H7 (cell line): Measurements from ENCODE around the gene SH3D21. TPM values are rescaled to one million over a fixed set of nuclear protein-coding genes. Genes with fewer than 3 reads are reported as not detected.

Source experiments
- DNase-seq: peaks from one replicate; pipeline ENCODE4 v3.0.0; 2012
- H3K27me3 ChIP-seq: 2 replicates; pipeline ENCODE4 v1.6.0; 2011; ENCODE audit warnings: mild to moderate bottlenecking, low read length; ENCODE audit not compliant: control insufficient read depth, insufficient read depth
- H3K36me3 ChIP-seq: replicated peaks from 2 replicates; pipeline ENCODE4 v1.5.1; 2011; ENCODE audit warnings: low read length; ENCODE audit not compliant: control insufficient read depth, insufficient read depth
- H3K4me3 ChIP-seq: 2 replicates; pipeline ENCODE4 v1.5.1; 2011; ENCODE audit warnings: low read depth, mild to moderate bottlenecking, control low read depth, low read length, moderate library complexity; ENCODE audit not compliant: insufficient read depth
- total RNA-seq: library from RNA; depleted of rRNA; stranded (reverse); fragments of >200 nt; shearing (Covaris generic); gene quantifications from 2 replicates; pipeline ENCODE4 v1.2.3, GENCODE V29; 2014

The SH3D21 gene
- total RNA-seq, 1 experiment from 2014 or later: 4.8 TPM

DNA sequence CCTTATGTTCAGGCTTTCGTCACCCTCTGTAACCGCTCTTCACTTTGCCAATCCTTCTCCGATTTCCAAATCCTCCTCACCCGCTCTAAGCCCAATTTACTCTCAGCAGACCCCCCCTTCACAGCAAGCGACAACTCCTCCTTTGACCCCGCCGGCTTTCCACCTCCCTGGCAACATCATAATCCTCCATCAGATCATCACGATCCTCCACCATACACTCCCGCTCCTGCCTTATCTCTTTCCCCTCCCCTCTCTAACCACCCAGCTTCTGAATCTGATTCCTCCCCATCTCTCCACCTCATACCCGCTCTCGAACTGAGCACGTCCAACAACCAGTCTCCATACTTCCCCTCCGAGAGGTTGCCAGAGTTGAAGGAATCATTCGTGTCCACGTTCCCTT is 24.8 kb downstream of the SH3D21 start:
- Histone ChIP-seq H3K36me3 (no peaks in the 10 kb centered on the region), H3K4me3 (no peak overlapping the region), H3K27me3 (peaks cover 1% of the 10 kb centered on the region)
- no peak for DNase-seq

DNA sequence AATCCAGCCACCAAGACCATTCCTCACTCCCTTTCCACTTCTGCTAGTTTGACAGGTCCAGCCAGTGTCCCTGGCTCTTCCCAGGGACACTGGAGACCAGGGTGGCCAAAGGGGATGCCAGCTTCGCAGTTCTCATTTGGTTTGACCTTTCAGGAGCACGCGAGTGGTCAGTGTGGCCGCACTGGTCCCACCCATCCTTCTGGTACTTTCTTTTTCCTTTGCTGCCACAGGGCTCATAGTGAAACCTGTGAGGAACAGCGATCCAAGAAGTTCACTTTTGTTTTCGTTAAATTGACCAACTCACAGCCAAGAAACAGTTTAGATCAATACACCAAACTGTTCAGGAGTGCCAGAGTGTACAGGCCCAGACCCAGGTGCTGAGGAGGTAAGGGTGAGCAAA is 31.7 kb downstream of the SH3D21 start:
- no peak for DNase-seq

DNA sequence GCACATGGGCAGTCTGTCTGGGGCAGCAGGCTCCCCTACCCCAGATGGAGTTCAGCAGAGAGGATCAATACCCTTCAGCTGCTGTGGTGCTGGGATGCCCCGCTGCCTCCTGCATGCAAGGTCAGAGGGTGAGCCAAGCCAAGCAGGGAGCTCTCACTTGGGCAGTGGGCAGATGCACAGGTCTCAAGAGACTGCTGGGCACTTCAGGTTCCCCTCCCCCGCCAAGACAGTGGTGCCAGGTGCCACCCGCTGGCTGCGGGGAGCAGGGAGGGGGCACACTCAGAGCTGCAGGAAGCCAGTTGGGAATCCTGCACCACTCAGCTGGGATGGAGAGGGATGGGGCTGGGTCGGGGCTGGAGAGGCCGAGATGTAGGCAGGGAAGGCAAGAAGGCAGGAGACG is 33.0 kb downstream of the SH3D21 start:
- Histone ChIP-seq H3K4me3 (no peak overlapping the region), H3K27me3 (no peaks in the 10 kb centered on the region; the same call in 1 of the 2 replicates), H3K36me3 (peaks cover 10% of the 10 kb centered on the region)
- no peak for DNase-seq

More for the DNA sequence above, 31.7 kb downstream of the SH3D21 start:
- peaks cover 4% of the 10 kb centered on the region; the same call in 1 of the 2 replicates for H3K36me3 ChIP-seq
- no peak overlapping the region for H3K4me3 ChIP-seq
- H3K27me3 ChIP-seq: no peaks in the 10 kb centered on the region; the same call in 1 of the 2 replicates

DNA sequence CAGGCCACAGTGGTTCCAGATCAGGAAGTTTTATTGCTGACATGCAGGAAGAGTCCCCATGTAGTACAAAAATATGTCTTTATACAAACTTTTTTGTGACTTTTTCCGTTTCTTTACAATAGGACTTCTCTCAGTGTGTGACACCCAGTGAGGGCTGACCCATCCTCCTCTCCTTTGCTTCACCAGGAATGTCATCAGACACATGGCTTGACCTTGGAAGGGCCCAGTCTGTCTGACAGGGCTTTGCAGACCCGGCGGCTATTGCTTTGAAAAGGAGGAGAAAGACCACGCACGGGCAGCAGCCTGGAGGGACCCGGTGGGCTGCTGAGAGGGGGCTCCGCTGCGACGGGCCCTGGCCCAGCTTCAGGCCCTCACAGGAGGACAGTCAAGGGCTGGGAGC is 33.4 kb downstream of the SH3D21 start:
- Histone ChIP-seq H3K4me3 (no peak overlapping the region), H3K36me3 (peaks cover 10% of the 10 kb centered on the region), H3K27me3 (no peaks in the 10 kb centered on the region)
- no peak for DNase-seq

DNA sequence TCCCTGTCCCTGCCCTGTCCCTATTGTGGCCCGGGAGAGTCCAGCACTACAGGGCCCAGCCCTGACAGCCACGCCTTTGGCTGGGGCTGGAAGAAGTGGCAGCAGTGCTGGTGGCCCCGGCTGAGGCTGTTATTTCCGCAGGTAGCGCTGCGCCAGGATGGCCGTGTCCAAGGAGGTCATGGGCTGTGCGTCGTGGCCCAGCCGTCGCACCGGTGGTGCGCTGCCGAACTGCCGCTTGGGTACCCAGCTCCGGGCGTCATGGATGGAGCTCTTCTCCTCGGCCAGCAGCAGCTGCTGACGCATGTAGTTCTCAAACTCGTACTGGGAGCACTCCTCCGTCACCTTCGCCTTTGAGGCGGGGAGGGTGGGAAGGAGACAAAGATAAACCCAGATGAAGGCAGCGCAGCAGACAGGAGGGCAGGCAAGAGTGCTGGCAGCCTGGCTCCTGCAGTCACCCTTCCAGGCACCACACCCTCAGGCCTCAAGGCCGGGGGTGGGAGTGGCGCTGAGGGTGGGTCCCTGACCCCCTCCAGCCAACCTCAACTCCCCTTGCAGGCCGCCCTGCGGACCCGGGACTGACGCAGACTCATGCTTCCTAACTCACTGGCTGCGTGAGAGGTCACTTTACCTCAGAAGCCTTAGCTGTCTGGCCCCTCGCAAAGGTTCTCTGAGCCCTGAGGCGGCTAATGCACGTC is 35.6 kb downstream of the SH3D21 start:
- no peak for DNase-seq
- Histone ChIP-seq H3K36me3 (peaks cover 15% of the 10 kb centered on the region), H3K4me3 (no peak overlapping the region), H3K27me3 (no peaks in the 10 kb centered on the region)

DNA sequence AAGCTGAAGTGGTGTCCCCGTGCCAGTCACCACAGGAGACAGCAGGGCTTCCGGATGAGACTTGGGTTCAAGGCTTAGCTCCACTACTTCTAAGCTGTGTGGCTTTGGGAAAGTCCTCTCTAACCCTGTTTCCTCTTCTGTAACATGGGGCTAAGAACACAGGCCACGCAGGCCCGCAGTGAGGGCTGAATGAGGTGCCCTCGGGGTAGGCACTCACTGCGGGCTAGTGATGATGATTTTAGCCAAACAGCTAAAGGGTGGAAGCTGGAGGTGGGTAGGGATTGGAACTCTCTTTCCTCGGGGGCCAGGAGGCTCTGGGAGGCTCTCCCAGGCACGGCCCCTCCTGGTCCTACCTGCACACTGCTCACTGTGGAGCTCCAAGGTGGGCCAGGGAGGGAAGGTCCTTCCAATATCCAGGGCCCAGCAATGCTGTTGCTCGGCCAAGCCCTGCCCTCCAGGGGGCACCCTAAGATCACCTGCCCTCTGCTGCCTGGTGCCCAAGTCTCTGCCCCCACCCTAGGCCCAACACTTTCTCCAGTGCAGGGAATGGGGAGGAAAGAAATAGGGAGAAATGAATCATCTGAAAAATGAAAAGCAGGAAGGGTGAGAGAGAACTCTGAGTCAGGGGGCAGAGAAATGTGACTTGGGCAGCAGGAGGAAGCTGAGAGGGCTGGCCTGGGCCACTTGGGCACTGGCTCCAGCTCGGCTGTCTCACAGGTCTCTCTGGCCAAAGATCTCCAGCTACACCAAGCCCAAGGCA is 36.4 kb downstream of the SH3D21 start:
- Histone ChIP-seq H3K27me3 (no peaks in the 10 kb centered on the region), H3K36me3 (peaks cover 16% of the 10 kb centered on the region), H3K4me3 (no peak overlapping the region)
- peak; percentile 91 for DNase-seq

DNA sequence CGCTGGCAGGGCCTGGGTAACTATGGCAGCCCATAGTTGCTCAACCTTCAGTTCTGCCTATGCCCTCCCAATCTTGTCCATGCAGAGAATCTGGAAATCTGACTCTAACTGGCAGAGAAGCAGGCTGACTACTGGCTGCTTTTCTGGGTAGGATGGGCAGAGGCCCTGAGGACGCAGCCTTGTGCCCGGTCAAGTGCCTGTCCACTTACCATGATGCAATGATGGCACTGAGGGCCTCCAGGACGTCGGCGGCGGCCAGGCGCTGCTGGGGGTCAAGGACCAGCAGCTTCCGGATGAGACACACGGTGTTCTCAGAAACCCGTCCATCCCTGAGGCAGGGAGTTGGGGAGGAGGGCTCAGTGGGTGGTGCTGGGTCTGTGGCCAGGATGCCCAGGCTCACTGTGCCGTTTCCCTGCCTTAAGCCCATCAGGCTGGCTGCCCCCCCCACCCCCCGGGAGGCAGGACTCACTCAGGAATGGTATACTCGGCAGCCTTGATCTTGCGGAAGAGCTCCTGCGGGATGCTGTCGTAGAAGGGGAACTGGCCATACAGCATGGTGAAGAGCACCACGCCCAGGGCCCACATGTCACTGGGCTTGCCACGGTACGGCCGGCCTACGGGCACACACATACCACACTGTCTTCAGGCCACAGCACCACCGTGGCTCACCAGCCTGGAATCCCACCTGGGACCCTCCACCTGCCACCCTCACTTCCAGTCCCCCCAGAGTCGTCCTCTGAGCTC is 37.7 kb downstream of the SH3D21 start:
- peaks cover 23% of the 10 kb centered on the region for H3K36me3 ChIP-seq
- H3K27me3 ChIP-seq: no peaks in the 10 kb centered on the region
- no peak for DNase-seq
- H3K4me3 ChIP-seq: no peak overlapping the region

DNA sequence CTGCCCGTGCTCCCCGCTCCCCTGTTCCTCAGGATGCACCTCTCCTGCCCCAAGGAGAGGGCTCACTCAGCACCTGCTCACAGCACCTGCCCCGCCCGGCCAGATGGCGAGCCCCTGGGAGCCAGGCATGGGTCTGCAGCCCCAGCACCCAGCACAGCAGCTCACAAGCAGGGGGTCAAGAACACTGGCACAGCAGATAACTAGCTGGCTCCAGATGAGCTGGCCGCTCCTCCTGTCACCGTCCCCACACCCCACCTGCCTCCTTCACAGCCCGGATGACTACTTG is 38.2 kb downstream of the SH3D21 start:
- DNase-seq: no peak
- Histone ChIP-seq H3K27me3 (no peaks in the 10 kb centered on the region), H3K36me3 (peaks cover 26% of the 10 kb centered on the region), H3K4me3 (no peak overlapping the region)

DNA sequence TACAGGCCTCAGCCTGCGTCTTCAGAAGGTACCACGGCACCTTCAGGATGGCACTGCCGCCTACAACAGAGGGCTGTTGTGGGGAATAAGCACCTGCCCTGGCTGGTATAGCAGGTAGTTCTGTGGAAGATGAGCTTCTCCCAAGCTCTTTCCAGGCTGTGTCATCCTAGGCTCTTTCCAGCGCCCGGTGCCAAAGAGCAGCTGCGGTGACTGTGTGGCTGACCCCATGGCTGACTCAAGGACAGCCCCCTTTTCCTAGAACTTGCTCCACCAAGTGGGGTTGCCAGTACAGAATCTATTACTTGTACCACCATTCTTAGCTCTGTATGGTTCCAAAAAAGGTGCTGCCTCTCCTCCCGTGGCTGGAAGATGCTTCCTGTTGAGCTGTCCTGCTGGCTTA is 39.2 kb downstream of the SH3D21 start:
- no peak for DNase-seq
- Histone ChIP-seq H3K36me3 (peaks cover 27% of the 10 kb centered on the region), H3K4me3 (no peak overlapping the region), H3K27me3 (no peaks in the 10 kb centered on the region)

DNA sequence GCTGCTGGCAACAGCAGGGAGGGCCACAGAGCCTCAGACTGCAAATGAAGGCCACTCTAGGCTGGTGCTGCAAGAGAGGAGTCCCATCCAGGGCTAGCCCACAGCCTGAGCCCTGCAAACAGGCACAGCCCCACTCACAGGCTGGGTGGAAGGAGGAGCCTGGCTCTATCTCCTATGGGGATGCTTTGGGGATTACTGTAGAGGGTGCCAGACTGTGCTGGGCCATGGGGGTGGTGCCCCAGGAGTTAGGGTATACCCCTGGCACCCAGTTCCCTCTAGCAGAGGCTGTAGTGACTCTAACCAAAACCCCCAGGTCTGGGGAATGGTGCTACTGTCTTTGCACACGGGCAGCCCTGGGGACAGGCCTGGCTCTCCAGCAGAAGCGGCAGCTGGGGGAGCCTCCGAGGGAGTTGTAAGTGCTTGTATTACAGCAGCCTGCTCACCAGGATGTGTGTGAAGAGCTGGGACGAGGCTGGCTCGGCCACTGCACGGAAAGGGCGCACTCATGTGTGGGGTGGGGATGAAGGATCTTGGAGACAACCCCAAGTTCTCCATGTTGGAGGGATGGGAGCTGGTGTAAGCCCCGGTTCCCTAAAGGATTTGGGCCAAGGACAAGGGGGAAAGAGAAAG is 40.7 kb downstream of the SH3D21 start:
- no peaks in the 10 kb centered on the region for H3K27me3 ChIP-seq
- H3K36me3 ChIP-seq: peaks cover 23% of the 10 kb centered on the region
- no peak overlapping the region for H3K4me3 ChIP-seq
- no peak for DNase-seq

DNA sequence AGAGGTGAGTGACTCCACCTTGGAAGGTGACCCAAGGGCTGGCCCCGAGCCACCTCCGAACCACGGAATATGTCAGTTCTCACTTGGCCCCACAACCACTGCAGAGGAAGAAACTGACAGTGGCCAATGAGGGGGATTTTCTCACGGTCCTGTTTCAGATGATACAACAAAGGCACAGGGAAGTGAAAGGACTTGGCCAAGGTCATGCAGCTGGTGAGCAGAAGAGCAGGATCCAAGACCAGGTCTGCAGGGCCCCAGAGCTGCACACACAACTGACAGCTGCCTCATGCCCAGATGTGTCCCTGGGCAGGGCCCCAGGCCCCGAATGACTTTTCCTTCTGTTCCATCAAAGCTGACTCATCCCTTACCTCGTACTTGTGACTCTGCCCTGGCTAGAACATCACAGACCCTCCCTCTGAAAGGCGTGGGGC is 43.1 kb downstream of the SH3D21 start:
- H3K4me3 ChIP-seq: no peak overlapping the region
- H3K36me3 ChIP-seq: peaks cover 22% of the 10 kb centered on the region
- no peaks in the 10 kb centered on the region for H3K27me3 ChIP-seq
- no peak for DNase-seq

DNA sequence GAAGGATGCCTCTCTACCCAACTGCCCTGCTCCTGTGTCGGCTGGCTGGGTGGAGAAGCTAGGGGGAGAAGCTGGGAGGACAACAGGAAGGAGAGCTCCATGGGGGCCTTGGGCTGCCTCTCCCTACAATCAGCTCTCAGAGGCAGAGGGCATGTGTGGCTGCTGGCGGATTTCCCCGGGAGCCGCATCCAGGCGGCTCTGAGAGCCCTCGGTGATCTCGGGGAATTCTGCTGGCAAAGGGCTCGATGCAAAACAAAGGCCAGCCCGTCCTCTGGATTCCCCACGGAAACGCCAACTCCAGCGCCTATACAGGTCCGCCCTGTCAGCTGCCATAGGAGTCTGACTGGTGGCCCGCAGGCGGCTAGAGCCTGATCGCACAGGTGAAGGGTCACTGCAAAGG is 43.7 kb downstream of the SH3D21 start:
- Histone ChIP-seq H3K27me3 (no peaks in the 10 kb centered on the region), H3K4me3 (no peak overlapping the region), H3K36me3 (peaks cover 27% of the 10 kb centered on the region)
- no peak for DNase-seq

DNA sequence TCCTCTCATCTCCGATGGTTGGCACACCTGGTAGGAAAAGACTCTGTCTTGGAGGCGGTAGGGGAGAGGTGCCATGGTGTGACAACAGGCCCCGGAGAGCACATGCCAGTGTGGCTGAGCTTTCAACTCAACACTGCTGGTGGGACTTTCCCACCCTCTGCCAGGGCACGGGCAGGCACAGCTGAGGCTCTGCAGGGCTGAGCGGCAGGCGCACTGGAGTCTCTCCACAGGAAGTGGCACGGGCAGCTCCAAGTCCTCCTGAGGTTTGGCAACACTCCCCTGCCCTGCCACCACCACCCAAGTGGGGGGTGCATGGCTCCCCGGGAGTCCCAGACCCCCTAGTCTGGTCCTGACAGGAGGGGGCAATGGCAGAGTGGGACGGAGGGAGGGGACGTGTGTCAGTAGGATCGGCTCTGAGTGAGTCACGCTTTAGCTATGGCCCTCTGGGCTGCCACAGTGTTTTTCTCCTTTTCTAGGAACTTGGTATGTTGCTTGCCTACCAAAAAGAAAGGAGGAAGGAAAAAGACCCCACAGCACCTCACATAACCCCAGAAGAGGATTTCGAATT is 44.6 kb downstream of the SH3D21 start:
- no peak for DNase-seq
- Histone ChIP-seq H3K36me3 (peaks cover 27% of the 10 kb centered on the region), H3K4me3 (no peak overlapping the region), H3K27me3 (no peaks in the 10 kb centered on the region)

DNA sequence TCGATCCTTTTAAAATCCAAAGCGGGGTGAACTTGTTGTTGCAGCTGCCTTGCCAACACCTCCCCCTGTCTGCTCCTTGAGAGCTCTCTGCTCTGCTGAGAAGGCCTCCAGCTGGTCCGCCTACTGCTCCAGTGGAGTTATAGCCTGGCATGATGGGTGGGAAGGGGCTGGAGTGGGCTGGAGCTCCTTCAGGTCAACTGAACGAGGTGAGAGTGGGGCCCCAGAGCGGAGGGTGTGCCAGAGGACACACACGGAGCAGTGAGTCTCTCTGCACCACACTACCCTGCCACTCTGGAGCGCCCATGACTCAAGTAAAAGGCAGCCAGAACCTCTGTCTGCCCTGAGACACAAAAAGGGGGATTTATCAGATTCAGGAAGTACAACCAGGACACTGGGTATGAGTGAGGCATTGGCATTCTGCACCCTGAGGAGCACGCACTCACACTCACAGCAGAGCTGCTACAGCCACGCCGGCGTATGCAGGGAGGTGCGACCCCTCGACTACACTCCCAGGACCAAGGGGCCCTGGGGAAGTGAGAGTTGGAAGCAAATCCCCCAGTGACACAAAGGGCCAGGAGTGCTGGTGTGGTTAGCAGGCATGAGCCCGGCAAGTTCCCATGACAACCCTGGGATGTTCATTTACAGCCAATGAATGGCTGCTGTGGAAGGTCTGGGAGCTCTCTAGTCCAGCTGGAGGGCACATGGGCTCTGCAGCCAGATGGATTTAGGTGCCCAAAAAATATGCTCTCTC is 45.2 kb downstream of the SH3D21 start:
- Histone ChIP-seq H3K36me3 (peaks cover 26% of the 10 kb centered on the region), H3K27me3 (no peaks in the 10 kb centered on the region), H3K4me3 (no peak overlapping the region)
- DNase-seq: no peak
